HUES64 (cell line): ENCODE results near the gene CYBC1.

ENCODE experiments used
- H3K27ac ChIP-seq: 2 replicates; pipeline ENCODE4 v1.7.0; 2013; ENCODE audit warnings: low read depth, low read length, inconsistent platforms
- H3K27me3 ChIP-seq: 2 replicates; pipeline ENCODE4 v1.6.1; 2013; ENCODE audit warnings: mild to moderate bottlenecking, low read length; ENCODE audit not compliant: insufficient read depth
- H3K36me3 ChIP-seq: 2 replicates; pipeline ENCODE4 v1.6.1; 2013; ENCODE audit warnings: mild to moderate bottlenecking, low read length; ENCODE audit not compliant: insufficient read depth
- H3K4me1 ChIP-seq: 2 replicates; pipeline ENCODE4 v1.6.1; 2013; ENCODE audit warnings: mild to moderate bottlenecking, low read length, moderate library complexity; ENCODE audit not compliant: insufficient read depth
- H3K4me3 ChIP-seq: 2 replicates; pipeline ENCODE4 v1.5.1; 2013; ENCODE audit warnings: mild to moderate bottlenecking, low read length, moderate library complexity
- H3K9ac ChIP-seq: 2 replicates; pipeline ENCODE4 v1.6.1; 2013; ENCODE audit warnings: mild to moderate bottlenecking, low read depth, low read length
- H3K9me3 ChIP-seq: 2 replicates; pipeline ENCODE4 v1.6.1; 2013; ENCODE audit warnings: low read depth, low read length; ENCODE audit not compliant: insufficient read depth
- WGBS: fragments of 150-250, 120-280 bp; methylation state at CpG from one replicate; pipeline ENCODE4 v1.1.7; 2013; ENCODE audit warnings: missing lambda C conversion rate; 5-methylcytosine and 5-hydroxymethylcytosine counted together

The CYBC1 gene

GRCh38 chr17:82429824-82430223 is 20.7 kb downstream of the CYBC1 start:
- Histone ChIP-seq H3K27me3 (no peaks in the 10 kb centered on the region), H3K9ac (no peak overlapping the region), H3K4me1 (no peaks in the 10 kb centered on the region), H3K9me3 (no peaks in the 10 kb centered on the region), H3K27ac (no peak overlapping the region), H3K36me3 (no peaks in the 10 kb centered on the region), H3K4me3 (no peak overlapping the region)
- WGBS, result 77% methylated on average over 7 of the region's 7 CpGs

GRCh38 chr17:82428546-82428945 is 22.0 kb downstream of the CYBC1 start:
- Histone ChIP-seq H3K4me1 (no peaks in the 10 kb centered on the region), H3K9me3 (no peaks in the 10 kb centered on the region), H3K27ac (no peak overlapping the region), H3K4me3 (no peak overlapping the region), H3K9ac (no peak overlapping the region), H3K36me3 (no peaks in the 10 kb centered on the region), H3K27me3 (no peaks in the 10 kb centered on the region)
- WGBS, result 98% methylated on average over 3 of the region's 3 CpGs

- H3K9me3 ChIP-seq, result no peaks in the 10 kb centered on the region
- WGBS, result 93% methylated on average over 2 of the region's 2 CpGs
- no peak overlapping the region for H3K9ac ChIP-seq
- H3K36me3 ChIP-seq, result peaks cover 10% of the 10 kb centered on the region; the same call in 1 of the 2 replicates
- H3K27me3 ChIP-seq, result no peaks in the 10 kb centered on the region
- no peak overlapping the region for H3K27ac ChIP-seq
- H3K4me1 ChIP-seq, result no peaks in the 10 kb centered on the region
- H3K4me3 ChIP-seq, result no peak overlapping the region
Measured at GRCh38 chr17:82424863-82425159, 25.7 kb downstream of the CYBC1 start.

DNA sequence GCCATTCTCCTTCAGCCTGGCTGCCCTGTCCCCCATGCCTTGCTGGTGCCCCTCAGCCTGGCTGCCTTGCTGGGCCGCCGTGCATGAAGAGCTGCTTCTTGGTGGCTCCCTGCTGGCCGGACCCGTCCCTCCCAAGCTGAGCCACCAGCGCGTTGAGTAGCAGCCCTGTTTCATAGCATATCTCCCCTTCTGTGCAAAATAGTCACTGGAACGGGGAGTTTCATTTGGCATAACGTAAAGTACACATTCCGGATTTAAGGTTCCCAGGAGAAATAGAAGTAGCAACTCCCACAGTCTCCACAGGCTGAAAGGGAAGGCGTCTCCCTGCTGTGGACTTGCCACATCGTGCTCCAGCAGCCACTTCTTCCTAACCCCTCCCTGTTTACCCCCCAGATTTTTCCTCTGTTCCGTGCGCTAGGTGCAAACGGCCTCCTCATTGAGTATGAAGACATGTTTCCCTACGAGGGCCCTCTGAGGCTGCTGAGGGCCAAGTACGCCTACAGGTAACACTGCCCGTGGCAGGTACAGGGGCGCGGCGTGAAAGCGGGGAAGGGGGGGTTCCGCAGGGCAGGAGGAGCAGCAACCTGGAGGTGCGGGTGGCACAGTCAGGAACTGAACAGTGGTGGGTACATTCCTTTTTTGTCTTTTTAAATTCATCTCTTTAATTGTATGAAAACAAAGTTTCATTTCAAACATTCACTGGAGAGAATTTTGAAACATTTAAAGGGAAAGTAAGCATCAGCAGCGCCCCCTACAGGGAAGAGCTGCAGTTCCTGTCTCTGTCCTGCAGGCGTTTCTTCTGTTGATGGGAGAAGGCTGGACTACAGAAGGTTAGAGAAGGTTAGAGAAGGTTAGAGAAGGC is 26.3 kb downstream of the CYBC1 start:
- Histone ChIP-seq H3K36me3 (peaks cover 10% of the 10 kb centered on the region; the same call in 1 of the 2 replicates), H3K4me3 (no peak overlapping the region), H3K27me3 (no peaks in the 10 kb centered on the region; the same call in 1 of the 2 replicates), H3K9me3 (no peaks in the 10 kb centered on the region), H3K9ac (no peak overlapping the region), H3K27ac (no peak overlapping the region), H3K4me1 (peaks cover 2% of the 10 kb centered on the region; the same call in 1 of the 2 replicates)
- 86% methylated on average over 25 of the region's 25 CpGs for WGBS

- no peak overlapping the region for H3K27ac ChIP-seq
- peak overlapping the region; percentile 93; the same call in 1 of the 2 replicates for H3K4me3 ChIP-seq
- 94% methylated on average over 2 of the region's 2 CpGs for WGBS
Measured at GRCh38 chr17:82419540-82419939, 31.0 kb downstream of the CYBC1 start.

DNA sequence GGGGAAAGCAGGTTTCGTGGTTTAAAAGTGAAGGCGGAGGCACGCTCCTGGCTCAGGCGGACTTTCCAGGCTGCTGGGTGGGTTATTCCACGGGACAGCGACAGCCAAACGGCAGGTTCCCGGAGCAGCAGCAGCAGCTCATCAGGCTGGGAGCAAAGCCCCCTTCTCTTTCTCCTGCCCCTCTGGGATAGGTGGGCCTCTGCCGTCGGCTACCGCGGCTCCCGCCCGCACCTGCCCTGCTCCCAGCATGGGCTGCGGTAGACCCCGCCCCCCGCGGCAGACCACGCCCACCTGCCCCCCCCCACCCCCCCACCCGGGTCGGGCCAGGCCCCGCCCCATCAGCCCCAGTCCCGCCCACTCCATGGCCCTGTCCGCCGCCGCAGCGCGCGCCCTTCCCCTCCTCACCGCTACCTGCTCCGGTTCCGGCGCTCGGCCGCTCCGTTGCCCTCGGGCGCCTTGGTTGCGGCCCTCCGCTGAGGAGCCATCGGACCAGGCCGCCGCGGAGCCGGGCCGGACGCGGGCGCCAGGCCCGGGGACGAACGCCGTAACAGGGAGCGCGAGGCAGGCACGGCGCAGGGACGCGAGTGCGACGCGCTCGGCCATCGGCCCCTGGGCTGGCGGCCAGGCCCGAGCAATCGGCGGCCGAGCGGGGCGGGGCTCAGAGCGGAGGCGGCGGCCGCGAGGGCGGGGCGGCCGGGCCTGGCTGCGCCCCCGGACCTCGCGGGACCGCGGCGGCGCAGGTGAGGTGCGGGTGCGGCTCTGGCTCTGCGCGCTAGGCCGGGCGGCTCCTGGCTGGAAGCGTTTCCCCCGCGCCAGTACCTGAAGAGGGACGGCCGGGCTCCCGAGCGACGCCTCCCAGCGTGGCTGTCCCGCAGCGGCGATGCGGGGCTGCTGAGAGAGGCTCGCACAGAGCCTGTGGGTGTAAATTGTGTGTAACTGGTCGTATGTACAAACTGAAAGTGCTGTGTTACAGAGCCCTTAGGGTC is 32.3 kb downstream of the CYBC1 start, which contains the start of the genes HEXD and OGFOD3:
Gene HEXD (plus strand): TSS at position 347 of the 986 bp plus-strand sequence. CDS start 1,453 bp downstream, outside the sequence.
Gene OGFOD3 (minus strand): TSS at position 586 of the 986 bp plus-strand sequence. CDS start 101 bp downstream, at position 485.
- Histone ChIP-seq H3K27me3 (no peaks in the 10 kb centered on the region; the same call in 1 of the 2 replicates), H3K9ac (peak within 1 kb of the TSS; percentile 94), H3K4me1 (peaks cover 10% of the 10 kb centered on the region), H3K27ac (peak within 1 kb of the TSS; percentile 91), H3K4me3 (peak within 1 kb of the TSS; percentile 93), H3K9me3 (no peaks in the 10 kb centered on the region), H3K36me3 (peaks cover 10% of the 10 kb centered on the region; the same call in 1 of the 2 replicates)
- WGBS, result 2% methylated on average over 100 of the region's 108 CpGs

More at GRCh38 chr17:82419540-82419939, 31.0 kb downstream of the CYBC1 start:
- no peaks in the 10 kb centered on the region for H3K9me3 ChIP-seq
- H3K9ac ChIP-seq, result no peak overlapping the region
- H3K27me3 ChIP-seq, result no peaks in the 10 kb centered on the region; the same call in 1 of the 2 replicates
- peaks cover 10% of the 10 kb centered on the region for H3K4me1 ChIP-seq
- H3K36me3 ChIP-seq, result peaks cover 10% of the 10 kb centered on the region; the same call in 1 of the 2 replicates

GRCh38 chr17:82416771-82417170 is 33.8 kb downstream of the CYBC1 start:
- WGBS, result 94% methylated on average over 5 of the region's 6 CpGs
- Histone ChIP-seq H3K4me3 (no peak overlapping the region), H3K9me3 (no peaks in the 10 kb centered on the region), H3K36me3 (peaks cover 10% of the 10 kb centered on the region; the same call in 1 of the 2 replicates), H3K9ac (no peak overlapping the region), H3K27ac (no peak overlapping the region), H3K4me1 (peaks cover 10% of the 10 kb centered on the region), H3K27me3 (no peaks in the 10 kb centered on the region; the same call in 1 of the 2 replicates)

- Histone ChIP-seq H3K4me3 (no peak overlapping the region), H3K9me3 (no peaks in the 10 kb centered on the region), H3K36me3 (peaks cover 10% of the 10 kb centered on the region; the same call in 1 of the 2 replicates), H3K27ac (no peak overlapping the region), H3K9ac (no peak overlapping the region), H3K4me1 (peaks cover 10% of the 10 kb centered on the region), H3K27me3 (no peaks in the 10 kb centered on the region; the same call in 1 of the 2 replicates)
- WGBS, result 95% methylated on average over 2 of the region's 4 CpGs
Measured at GRCh38 chr17:82416264-82416663, 34.3 kb downstream of the CYBC1 start.

- Histone ChIP-seq H3K9me3 (no peaks in the 10 kb centered on the region), H3K27ac (no peak overlapping the region), H3K4me1 (peaks cover 10% of the 10 kb centered on the region), H3K4me3 (no peak overlapping the region), H3K9ac (no peak overlapping the region), H3K27me3 (no peaks in the 10 kb centered on the region; the same call in 1 of the 2 replicates), H3K36me3 (peaks cover 6% of the 10 kb centered on the region; the same call in 1 of the 2 replicates)
- 94% methylated on average over 8 of the region's 9 CpGs for WGBS
Measured at GRCh38 chr17:82415786-82416185, 34.8 kb downstream of the CYBC1 start.

DNA sequence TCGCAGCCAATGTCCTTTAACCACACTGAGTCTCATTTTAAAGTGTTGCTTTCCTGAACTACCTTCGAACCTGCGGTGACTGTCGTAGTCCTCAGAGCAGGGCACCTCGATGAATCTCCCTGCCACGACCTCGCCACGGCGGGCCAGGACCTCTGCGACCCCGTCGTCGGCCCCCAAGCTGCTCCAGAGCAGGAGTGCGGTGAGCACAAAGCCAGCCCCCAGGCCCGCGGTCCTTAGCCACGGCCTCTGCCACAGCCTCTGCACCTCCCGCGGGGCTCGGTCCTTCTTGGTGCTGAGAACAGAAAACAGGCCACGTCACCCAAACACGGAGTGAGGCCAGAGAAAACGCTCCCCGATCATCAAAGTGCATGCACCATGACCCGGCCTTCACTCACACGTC is 35.2 kb downstream of the CYBC1 start:
- H3K36me3 ChIP-seq, result peaks cover 4% of the 10 kb centered on the region; the same call in 1 of the 2 replicates
- no peak overlapping the region for H3K9ac ChIP-seq
- H3K4me3 ChIP-seq, result no peak overlapping the region
- H3K9me3 ChIP-seq, result no peaks in the 10 kb centered on the region
- no peak overlapping the region for H3K27ac ChIP-seq
- peaks cover 10% of the 10 kb centered on the region for H3K4me1 ChIP-seq
- 91% methylated on average over 26 of the region's 26 CpGs for WGBS
- no peaks in the 10 kb centered on the region; the same call in 1 of the 2 replicates for H3K27me3 ChIP-seq
